Prostate gland (tissue), 2 donors: ENCODE results near the gene KLK15.

Experiments
- CTCF ChIP-seq, 4 experiments: fragments of 200-600 bp in 2 of 4; fragments of 450-650 bp in 2 of 4; sonication (generic) in 2 of 4; IDR thresholded peaks; 1 replicate in 3 of 4; 2 replicates in 1 of 4; pipeline ENCODE4 v1.5.1; 2016 to 2019; ENCODE audit warnings: antibody characterized with exemption in 4 of 4, mild to moderate bottlenecking in 2 of 4, moderate library complexity in 2 of 4
- POLR2AphosphoS5 ChIP-seq: sonication (generic); formaldehyde crosslinking; IDR thresholded peaks from one replicate; pipeline ENCODE4 v1.6.1; 2017; ENCODE audit warnings: antibody characterized with exemption

GRCh38 chr19:50785329-50785728, 48.0 kb downstream of the KLK15 start:
- TF ChIP-seq CTCF (IDR thresholded peaks at IDR 0.05) (no peak), POLR2AphosphoS5 (no peak)
